ENCODE measurements around the gene QRICH1. TPM values are rescaled to one million over a fixed set of nuclear protein-coding genes. Genes with fewer than 3 reads are reported as not detected.

The QRICH1 gene
- total RNA-seq, 1 experiment from 2014 or later, result 87.5 TPM

- CTCF ChIA-PET, result no interaction called here
These were observed 110.8 kb downstream of the QRICH1 start for GRCh38 chr3:48983096-48983495.

GRCh38 chr3:48982686-48983085 lies 111.2 kb downstream of the QRICH1 start:
- 0 out of 2 replicates have a peak, but pooled peaks cover 3% of the 10 kb centered on the region for H3K36me3 ChIP-seq (ENCODE audit: low read depth)
- H3F3A ChIP-seq (ENCODE audit: insufficient read depth, low read depth), result peaks cover 13% of the 10 kb centered on the region; the same call in 1 of the 2 replicates
- CTCF ChIA-PET, result no interaction called here
- no peaks in the 10 kb centered on the region for H3K27me3 ChIP-seq (ENCODE audit: insufficient read depth, low read depth)
- no peaks in the 10 kb centered on the region for H3K9me2 ChIP-seq (ENCODE audit: insufficient read depth)
- H3K4me1 ChIP-seq (replicated peaks; ENCODE audit: insufficient read depth), result no peaks in the 10 kb centered on the region
- DNase-seq, result no peak
- H2AFZ ChIP-seq, result no peak overlapping the region
- no peak overlapping the region for H3K4me2 ChIP-seq
- no peak overlapping the region for H3K27ac ChIP-seq
- no TSS peak for BruUV-seq (replicated peaks)
- TF ChIP-seq EZH2 (IDR thresholded peaks at IDR 0.05; ENCODE audit: low read depth) (no peak), CTCF (conservative IDR thresholded peaks at IDR 0.05) (no peak)
- POLR2A ChIA-PET (ENCODE audit: unreplicated experiment), result interaction anchor here (0.6 to 0.7 kb wide), 2 partner anchors 40 to 317 kb away, joined by 9 to 19 read pairs; partner anchors contain the start of gene NDUFAF3
- H3K9me3 ChIP-seq (ENCODE audit: insufficient read depth, low read depth), result no peaks in the 10 kb centered on the region
- H4K20me1 ChIP-seq (ENCODE audit: insufficient read depth), result no peaks in the 10 kb centered on the region
- no peak overlapping the region for H3K4me3 ChIP-seq
- intact Hi-C loops (cut with micrococcal nuclease; ENCODE audit: unreplicated experiment), result no loop called here
- no peaks in the 10 kb centered on the region for H3K79me2 ChIP-seq (ENCODE audit: low read depth)

More at GRCh38 chr3:48983096-48983495, 110.8 kb downstream of the QRICH1 start:
- Histone ChIP-seq H2AFZ (no peak overlapping the region), H3K4me2 (no peak overlapping the region), H3K4me3 (no peak overlapping the region), H3K9me2 (ENCODE audit: insufficient read depth) (no peaks in the 10 kb centered on the region), H3K4me1 (replicated peaks; ENCODE audit: insufficient read depth) (no peaks in the 10 kb centered on the region), H3K36me3 (ENCODE audit: low read depth) (0 out of 2 replicates have a peak, but pooled peaks cover 3% of the 10 kb centered on the region), H3K27me3 (ENCODE audit: insufficient read depth, low read depth) (no peaks in the 10 kb centered on the region), H4K20me1 (ENCODE audit: insufficient read depth) (no peaks in the 10 kb centered on the region), H3K9me3 (ENCODE audit: insufficient read depth, low read depth) (no peaks in the 10 kb centered on the region), H3K79me2 (ENCODE audit: low read depth) (no peaks in the 10 kb centered on the region), H3F3A (ENCODE audit: insufficient read depth, low read depth) (peaks cover 16% of the 10 kb centered on the region; the same call in 1 of the 2 replicates), H3K27ac (no peak overlapping the region)
- TF ChIP-seq CTCF (conservative IDR thresholded peaks at IDR 0.05) (no peak), EZH2 (IDR thresholded peaks at IDR 0.05; ENCODE audit: low read depth) (no peak)
- intact Hi-C loops (cut with micrococcal nuclease; ENCODE audit: unreplicated experiment), result no loop called here
- DNase-seq, result no peak
- POLR2A ChIA-PET (ENCODE audit: unreplicated experiment), result interaction anchor here (0.6 kb wide), 1 partner anchor 318 kb away, joined by 19 read pairs; no protein-coding TSS in a partner anchor
- BruUV-seq (replicated peaks), result no TSS peak

- no peak for DNase-seq
- no peaks in the 10 kb centered on the region for H3K79me2 ChIP-seq (ENCODE audit: low read depth)
- no peaks in the 10 kb centered on the region for H3K4me1 ChIP-seq (replicated peaks; ENCODE audit: insufficient read depth)
- no peaks in the 10 kb centered on the region for H3K27me3 ChIP-seq (ENCODE audit: insufficient read depth, low read depth)
- H4K20me1 ChIP-seq (ENCODE audit: insufficient read depth), result no peaks in the 10 kb centered on the region
- BruUV-seq (replicated peaks), result no TSS peak
- no peak overlapping the region for H3K4me3 ChIP-seq
- POLR2A ChIA-PET (ENCODE audit: unreplicated experiment), result interaction anchor here (0.7 kb wide), 1 partner anchor 40 kb away, joined by 9 read pairs; the partner anchor contains the start of gene NDUFAF3
- no peak overlapping the region for H3K27ac ChIP-seq
- H3K36me3 ChIP-seq (ENCODE audit: low read depth), result 0 out of 2 replicates have a peak, but pooled peaks cover 3% of the 10 kb centered on the region
- no peak overlapping the region for H3K4me2 ChIP-seq
- TF ChIP-seq CTCF (conservative IDR thresholded peaks at IDR 0.05) (no peak), EZH2 (IDR thresholded peaks at IDR 0.05; ENCODE audit: low read depth) (no peak)
- H3F3A ChIP-seq (ENCODE audit: insufficient read depth, low read depth), result peaks cover 14% of the 10 kb centered on the region; the same call in 1 of the 2 replicates
- H2AFZ ChIP-seq, result no peak overlapping the region
- CTCF ChIA-PET, result no interaction called here
- H3K9me2 ChIP-seq (ENCODE audit: insufficient read depth), result no peaks in the 10 kb centered on the region
- no peaks in the 10 kb centered on the region for H3K9me3 ChIP-seq (ENCODE audit: insufficient read depth, low read depth)
- intact Hi-C loops (cut with micrococcal nuclease; ENCODE audit: unreplicated experiment), result no loop called here
These were observed 111.9 kb downstream of the QRICH1 start for GRCh38 chr3:48982016-48982415.
